HPDE6-E6E7 (cell line): ENCODE data around the gene SLC6A6.
A peak's percentile ranks its signal among the peaks of the same experiment; 100 is the strongest.
"Not testable (repeated sequence)": the region's sequence is repeated elsewhere in the genome, so short reads cannot be mapped to it uniquely, and the experiment has no call there.

Experiments used
- DNase-seq: peaks from one replicate; pipeline ENCODE4 v3.0.0; 2011; ENCODE audit warnings: missing footprints; ENCODE audit errors: extremely low spot score

The SLC6A6 gene

DNA sequence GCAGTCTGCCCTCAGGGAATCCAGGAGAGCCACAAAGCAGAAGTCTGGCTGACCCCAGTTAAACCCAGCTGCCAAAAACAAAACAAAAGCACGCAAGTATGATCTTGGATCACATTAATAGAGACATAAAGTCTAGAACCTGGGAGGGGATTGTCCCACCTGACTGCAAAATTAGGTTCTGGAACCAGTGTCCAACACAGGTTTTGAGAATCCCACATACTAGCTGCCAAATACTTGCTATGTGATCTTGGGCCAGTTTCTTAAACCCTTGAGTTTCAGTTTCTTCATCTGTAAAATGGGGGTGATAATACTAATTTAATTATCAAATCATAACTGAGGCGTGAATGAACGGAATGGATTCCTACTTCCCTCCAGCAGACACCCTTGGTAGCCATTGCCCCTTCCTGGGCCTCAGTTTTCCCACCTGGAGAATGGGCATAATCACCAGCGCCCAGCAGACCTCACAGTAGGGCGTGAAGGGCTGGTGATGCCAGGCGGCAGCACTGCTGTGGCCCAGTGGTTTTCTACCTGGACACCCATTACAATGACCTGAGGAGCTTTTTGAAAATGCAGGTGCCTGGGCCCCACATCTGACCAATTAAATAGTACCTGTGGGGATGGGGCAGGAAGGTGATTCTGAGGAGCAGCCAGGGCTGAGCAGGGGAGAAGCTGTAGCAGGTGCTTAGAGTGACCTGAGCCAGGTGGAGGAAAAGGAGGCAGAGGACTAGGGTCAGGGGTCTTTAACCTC is 105.5 kb downstream of the SLC6A6 start:
- DNase-seq, result no peak

DNA sequence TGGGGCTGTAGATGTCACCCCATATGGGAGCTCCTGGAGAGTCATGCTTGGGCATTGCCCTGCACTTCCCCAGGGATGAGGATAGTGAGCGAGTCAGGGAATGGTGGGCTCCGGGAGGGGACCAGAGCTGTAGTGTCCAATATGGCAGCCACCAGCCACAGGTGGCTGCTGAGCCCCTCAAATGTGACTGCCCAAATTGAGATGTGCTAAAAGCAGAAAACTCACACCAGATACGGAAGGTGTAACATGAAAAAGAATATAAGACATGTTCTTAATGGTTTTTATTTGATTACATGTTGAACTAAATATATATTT is 106.1 kb downstream of the SLC6A6 start:
- DNase-seq, result no peak

DNA sequence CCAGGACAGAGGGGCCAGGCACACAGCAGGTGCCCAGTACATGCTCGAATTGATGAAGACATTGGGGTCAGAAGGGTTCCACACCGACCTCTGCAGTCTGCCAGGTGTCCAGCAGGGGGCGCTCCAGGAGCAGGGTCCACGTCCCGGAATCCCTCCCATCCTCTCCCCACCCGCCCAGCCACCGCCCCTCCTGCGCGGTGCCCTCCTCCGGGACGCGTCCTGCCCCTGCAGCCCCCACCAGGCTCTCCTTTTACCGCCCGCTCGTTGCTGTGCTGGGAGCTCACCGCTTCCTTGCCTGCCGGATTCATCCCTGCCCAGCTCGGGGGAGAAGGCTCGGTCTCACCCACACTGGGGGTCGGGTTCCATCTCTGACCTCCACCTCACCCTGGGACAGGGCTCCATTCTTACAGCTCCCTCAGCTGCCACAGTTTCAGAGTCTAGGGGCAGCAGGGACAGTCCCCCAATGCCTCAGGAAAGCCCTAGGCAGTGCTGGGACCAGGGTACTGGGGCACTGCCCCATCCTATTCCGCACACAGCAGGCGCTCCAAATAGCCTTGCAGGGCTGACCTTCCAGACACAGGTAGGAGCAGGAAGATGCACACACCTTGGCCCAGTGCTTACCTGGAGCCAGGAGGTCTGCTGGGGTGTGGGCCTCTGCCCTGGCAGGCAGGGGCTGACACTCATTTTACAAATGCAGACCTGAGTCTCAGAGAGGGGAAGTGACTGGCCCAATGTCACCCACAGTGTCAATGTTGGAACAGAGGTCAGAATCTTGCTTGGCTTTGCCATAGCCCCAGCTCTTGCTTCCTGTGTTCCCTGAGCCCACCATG is 106.8 kb downstream of the SLC6A6 start:
- peak; percentile 20 for DNase-seq

DNA sequence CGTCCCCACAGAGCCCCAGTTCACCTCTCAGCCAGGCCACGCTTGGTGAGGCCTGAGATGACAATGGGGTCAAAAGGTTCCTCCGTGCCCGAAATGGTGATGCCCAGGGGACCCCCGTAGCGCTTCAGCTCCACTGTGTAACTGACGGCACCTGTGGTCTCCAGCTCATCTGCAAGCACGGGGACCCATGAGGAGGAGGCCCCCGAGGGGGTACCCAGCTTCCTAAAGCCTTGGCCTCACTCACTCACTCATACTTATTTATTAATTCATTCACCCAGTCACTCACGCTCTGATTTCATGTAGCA is 107.3 kb downstream of the SLC6A6 start:
- DNase-seq, result no peak

DNA sequence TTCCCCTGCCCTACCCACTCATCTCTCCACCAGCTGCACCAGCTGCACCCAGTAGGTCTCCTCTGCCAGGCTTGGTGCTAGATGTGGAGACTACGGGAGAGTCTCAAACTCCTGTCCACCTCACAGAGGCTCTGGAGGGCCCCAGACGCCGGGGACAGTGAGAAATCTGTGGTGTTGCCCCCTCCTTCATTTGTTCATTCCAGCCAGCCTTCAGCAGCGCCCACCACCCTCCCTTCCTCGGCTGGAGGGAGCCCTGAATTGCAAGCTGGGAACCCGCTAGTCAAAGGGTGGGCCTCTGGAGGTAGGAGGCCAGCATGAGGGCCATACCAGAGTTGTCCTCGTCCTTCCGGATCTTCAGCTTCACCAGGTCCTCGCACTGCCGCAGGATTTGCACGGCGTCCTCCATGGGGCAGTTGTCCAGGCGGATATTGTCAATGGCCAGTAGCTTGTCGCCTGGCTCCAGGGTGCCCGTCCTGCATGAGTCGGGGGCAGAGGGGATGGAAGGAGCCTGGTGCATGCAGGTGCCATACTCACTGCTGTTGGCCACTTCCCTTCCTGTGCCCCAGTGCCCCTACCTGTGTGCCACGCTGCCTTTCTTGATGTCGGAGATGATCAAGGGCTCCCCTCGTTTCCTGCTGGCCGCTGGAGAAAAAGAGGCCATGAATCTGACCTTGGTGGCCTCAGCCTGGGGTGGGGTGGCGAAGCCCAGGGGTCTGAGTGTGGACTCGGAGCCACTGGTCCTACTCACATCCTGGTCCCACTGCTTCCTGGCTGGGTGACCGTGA is 108.6 kb downstream of the SLC6A6 start:
- DNase-seq, result no peak

DNA sequence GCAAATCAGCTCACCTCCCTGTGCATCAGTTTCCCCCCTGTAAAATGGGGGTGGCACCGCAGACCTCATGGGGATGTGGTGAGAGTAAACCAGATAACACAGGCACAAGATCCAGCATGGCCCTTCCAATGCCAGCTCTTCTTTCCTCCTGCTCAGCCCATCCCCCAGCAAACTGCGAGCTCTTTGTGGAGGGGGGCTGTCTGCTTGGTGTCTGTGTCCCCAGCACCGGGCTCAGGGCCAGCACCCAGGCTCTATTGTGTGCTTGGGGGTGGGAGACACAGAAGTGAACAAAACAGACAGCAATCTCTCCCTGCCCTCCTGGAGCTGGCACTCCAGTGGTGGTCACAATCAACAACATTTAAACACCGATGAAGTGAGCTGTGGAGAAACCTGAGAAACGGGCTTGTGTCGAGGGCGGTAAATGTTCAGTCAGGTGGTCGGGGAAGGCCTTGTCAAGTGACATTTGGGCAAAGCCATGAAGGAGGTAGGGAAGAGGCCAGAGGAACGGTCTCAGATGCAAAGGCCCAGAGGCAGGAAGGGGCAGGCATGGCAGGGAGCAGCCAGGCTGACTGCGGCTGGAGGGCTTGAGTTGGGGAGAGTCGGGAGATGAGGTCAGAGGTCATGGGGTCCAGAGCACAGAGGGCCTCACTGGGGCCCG is 109.3 kb downstream of the SLC6A6 start:
- no peak for DNase-seq

DNA sequence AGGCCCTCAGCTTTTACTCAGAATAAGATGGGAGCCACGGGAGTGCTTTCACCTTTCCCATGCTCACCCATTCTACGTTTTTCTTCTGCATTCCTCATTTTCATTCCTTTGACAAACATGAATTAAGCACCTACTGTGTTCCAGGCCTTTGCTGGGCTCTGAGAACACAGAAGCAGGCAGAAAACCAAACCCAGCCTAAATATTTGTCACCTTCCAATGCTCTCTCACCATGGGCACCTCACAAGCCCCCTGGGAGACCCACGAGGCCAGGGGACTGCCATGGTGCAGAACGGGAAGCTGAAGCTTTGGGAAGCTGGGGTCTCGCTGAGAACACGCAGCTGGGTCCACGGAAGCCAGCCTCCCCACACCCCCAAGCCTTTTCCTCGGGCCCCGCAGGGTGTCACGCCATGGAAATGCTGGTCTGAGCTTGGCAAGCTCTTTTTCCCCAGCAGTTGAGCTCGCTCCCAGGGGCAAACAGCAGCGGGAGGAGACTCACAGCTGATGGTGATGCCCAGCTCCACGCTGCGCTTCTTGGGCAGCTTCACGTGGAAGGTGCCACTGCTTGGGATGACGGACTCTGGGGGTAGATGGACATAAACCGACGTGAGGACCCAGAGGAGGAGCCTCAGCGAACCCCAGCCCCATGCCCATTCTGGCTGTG is 110.0 kb downstream of the SLC6A6 start:
- DNase-seq, result no peak

DNA sequence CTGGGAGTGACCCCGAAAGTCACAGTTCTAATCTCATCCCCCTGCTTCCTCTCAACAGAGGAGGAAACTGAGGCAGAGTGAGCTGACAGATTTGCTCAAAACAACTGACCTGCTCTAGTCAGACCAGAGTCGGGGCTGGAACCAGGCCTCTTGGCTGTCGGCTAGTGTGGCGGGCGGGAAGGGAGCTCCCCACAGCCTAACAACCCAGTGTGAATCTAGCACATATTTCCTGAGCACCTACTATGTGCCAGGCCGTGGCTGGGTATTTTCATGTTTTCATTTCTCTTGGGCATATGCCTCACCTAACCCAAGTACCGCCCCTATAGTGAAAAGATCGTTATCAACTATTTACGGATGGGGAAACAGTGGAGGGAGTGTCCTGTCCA is 110.5 kb downstream of the SLC6A6 start:
- no peak for DNase-seq

DNA sequence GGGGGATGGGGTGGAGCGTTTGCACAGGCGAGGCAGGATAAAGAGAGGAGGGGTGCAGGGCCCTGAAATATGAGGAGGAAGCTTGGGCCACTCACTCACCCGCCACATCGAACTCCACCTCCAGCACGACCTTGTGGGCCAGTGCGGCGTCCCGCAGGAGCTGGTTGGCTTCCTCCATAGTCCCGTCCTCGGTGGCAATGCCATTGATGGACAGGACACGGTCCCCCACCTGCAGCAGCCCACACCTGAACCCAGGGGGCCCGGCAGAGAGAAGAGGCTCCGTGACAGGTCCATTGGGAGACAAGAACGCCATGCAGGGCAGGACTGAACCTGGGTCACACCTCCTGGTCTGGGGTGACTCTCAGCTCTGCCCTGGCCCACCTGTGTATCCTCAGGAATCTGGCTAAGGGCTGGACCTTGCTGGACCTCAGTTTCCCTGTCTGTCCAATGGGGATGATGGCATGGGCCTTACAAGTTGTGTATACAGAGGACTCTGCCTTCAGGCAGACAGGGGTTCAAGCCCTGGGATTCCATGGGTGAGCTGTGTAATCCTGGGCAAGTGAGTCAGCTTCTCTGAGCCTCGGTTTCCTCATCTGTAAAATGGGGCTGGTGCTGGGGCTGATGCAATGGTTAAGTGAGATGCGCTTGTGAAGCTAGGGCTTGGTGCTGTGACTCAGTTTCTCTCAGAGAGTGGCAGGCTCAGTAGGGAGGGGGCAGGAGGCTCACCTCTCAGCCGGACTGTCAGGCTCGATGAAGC is 111.3 kb downstream of the SLC6A6 start:
- no peak for DNase-seq

DNA sequence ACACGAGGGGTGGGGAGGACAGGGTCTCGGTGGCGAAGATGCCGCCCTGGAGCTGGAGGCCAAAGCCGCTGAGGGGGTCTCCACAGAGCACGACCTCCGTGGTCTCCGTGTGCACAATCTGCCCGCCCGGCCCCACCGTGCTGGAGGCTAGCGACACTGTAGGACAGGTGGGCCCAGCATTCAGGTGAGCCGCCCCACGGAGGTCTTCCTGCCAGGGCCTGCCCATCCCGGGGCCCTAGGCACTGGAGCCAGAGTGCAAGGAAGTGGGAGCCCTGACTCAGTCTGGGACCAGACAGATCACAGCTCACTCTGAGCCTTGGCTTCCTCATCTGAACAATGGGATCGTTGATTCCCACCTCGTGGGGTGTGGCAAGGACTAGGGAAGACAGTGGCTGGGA is 111.9 kb downstream of the SLC6A6 start:
- DNase-seq, result no peak

DNA sequence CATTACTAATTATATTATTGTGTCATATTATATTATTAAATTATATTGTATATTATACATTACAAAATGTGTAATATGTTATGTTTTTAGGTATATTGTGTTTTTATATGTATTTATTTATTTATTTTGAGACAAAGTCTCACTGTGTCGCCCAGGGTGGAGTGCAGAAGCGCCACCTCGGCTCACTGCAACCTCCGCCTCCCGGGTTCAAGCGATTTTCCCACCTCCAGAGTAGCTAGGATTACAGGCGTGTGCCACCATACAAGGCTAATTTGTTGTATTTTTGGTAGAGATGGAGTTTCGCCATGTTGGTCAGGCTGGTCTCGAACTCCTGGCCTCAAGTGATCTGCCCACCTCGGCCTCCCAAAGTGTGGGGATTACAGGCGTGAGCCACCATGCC is 113.1 kb downstream of the SLC6A6 start:
- not testable (repeated sequence) for DNase-seq

DNA sequence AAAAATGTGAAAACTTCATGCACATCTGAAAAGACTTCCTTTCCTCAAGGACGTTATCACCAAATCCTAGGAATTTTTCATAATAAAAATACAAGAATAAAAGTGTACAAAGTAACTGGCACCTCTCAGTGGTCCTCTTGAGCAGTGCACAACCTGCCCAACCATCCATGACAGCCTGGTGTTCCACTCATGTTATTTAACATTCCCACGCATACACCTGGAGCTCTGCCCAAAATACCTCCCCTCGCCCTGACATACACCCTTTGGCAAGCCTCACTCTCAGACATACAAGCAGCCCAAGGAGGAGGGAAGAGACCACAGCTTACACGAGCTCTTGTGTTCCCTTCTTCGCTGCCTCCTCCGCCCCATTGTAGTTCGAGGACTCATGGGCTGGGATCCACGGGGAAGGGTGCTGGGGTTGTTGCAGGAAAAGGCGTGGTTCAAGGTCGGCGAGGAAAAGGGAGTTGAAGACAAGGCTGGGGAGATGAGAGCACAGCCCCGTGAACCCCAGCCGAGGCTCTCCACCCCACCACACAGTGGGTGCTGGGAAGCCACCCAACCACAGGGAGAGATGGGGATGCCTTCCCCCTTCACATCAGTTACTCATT is 114.4 kb downstream of the SLC6A6 start:
- DNase-seq, result no peak

DNA sequence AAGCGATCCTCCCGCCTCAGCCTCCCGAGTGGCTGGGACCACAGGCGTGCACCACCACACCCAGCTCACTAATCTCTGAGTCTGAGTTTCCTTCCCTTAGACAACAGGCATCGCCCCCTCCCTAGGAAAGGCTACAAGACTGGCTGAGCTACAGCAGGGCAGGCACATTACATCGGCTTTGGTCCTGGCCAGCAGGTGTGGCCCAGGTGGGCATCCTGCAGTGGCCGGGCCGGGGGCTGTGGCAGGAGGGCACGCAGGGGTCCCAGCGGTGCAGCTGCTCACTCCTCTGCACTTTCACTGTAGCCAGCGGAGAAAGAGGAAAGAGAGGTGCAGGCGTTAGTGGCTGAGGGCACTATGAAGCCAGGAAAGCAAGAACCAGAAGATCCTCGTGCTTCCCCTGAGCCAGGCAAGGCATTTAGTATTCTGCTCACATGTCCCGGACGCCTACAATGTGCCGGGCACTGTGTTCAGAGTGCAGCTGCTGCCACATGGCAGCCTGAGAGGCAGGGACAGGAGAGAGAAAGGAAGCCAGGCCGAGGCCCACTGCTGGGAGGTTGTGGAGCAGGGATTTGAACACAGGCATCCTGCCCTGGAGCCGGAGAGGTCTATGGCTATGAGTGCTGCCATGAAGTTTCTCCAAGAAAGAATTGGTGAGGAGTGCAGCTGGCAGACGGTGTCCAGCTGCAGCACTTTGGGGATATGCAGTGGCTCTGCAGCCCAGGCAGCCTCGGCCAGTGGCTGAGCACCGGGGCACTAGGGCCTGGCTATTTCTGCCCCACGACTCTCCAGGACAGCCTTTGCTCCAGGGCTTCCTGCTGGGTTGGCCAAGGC is 115.4 kb downstream of the SLC6A6 start:
- DNase-seq, result no peak

DNA sequence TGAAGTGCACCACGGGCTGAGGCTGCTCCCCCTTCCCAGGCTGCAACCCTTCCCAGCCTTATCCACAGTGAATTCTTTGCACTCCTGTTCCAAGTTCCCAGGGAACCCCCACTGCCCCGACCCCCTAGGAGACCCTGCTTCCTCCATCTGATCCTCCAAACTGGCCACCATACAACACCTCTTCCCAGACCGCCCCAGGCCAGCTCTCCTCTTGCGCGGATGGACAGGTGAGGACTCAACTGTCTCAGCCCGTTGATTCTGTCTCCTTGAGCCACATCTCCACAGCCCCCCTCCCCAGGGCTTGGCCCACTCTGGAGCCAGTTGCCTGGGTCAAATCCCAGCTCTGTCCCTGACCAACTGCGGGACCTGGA is 116.0 kb downstream of the SLC6A6 start:
- DNase-seq, result no peak

DNA sequence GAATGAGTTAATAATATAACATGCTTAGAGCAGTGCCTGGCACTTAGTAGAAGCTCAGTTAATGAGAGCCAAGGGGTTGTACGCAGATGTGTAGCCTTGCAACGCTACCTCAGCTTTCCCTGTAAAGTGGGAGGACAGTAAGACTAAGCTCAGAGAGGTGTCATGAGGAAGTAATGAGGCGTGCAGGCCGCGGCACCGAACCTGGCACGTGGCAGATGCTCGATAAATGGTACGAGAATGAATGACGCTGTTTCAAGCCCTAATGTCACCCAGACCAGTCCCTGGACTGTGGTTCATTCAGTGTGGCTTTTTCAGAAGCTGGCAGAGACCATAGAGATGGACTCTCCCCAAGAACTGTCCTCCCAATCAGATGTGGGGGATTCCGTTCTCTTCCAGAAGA is 116.5 kb downstream of the SLC6A6 start:
- no peak for DNase-seq

DNA sequence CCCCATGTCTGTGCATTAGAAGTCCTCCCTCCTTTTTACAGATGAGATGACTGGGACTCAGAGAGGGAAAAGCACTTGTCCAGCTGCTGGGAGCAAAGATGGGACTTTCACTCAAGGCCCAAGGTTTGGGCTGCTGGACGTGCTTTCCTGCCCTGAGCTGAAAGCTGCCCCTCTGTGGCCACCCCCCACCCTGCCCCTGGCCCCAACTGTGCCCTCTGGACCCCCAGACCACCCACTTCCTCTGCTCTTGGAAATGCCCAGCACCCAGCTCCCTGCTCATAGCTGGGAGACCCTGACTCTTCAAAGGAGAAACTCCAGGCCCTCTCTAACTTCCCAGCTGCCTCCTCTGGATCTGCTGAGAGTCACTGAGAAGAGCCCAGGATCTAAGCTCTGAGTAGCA is 117.0 kb downstream of the SLC6A6 start:
- DNase-seq, result no peak

DNA sequence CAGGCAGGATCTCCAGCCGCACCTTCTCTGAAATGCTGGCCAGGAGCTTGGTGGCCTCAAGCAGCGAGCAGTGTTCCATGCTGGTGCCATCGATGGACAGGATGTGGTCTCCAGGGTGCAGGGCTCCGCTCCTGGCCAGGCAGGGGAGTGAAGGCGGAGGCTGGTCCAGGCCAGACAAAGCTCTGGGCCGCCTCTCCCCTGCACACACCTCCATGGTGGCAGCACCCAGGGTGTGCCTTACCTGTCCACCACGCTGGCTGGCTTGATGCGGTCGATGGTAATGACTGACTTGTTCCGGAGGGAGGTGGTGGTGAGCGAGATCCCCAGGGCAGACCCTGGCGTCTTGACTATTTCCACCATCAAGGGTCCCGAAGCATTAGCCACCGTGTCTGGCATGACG is 117.7 kb downstream of the SLC6A6 start:
- no peak for DNase-seq

DNA sequence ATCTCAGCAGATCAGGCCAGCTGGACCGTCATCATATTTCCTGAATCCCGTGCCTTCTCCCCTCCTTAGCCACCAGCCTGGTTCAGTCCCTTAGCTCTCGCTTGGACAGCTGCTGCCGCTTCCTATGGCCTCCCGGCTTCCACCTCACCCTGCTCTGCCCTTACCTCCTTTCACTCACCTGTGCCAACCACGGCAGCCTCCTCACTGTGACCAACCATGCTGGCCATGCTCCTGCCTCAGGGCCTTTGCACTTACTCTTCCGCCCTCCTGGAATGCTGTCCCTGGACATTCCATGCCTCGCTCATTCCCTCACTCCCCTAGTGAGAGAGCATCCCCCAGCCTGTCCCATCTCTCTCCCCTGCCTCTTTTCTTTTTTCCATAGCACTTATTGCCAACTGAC is 118.6 kb downstream of the SLC6A6 start:
- no peak for DNase-seq

DNA sequence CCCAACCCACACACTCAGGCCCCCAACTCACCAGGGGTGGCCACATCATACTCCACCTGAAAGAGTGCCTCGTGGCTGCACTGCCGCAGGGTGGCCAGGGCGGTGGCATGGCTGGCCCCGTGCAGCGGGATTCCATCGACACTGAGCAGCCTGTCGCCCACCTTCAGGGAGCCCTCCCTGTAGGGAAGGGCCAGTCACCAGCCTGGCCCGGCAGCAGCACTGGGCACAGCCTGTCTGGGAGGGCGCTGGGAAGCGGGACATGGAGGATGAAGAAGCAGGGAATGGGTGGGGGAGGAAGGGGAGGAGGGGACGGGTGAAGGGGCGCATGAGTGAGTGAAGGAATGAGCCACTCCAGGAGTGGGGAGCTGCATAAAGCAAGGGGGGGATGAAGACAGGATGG is 119.2 kb downstream of the SLC6A6 start:
- DNase-seq, result no peak
